HL-60 (cell line): ENCODE data around the gene UBE2E3.

ENCODE experiments used
- CTCF ChIP-seq: IDR thresholded peaks from one replicate; pipeline ENCODE4 v1.5.1; 2011; ENCODE audit warnings: low read length, control low read depth, inconsistent platforms; ENCODE audit not compliant: insufficient read depth
- GABPA ChIP-seq: IDR thresholded peaks from 2 replicates; pipeline ENCODE4 v1.6.1; 2012; ENCODE audit warnings: low read depth

GRCh38 chr2:181046833-181047232 is 66.4 kb downstream of the UBE2E3 start:
- TF ChIP-seq CTCF (no peak), GABPA (no peak)
